HepG2 (cell line): ENCODE results near the gene SALL2. TPM values are rescaled to one million over a fixed set of nuclear protein-coding genes. Genes with fewer than 3 reads are reported as not detected.

Source experiments
- ATAC-seq: fragments of 200-7000 bp; cut with Tn5 transposase; 3 replicates; pipeline ENCODE4 v1.9.1; 2020; ENCODE audit warnings: mild to moderate bottlenecking, moderate library complexity
- BruUV-seq: library from RNA; stranded (reverse); fragments of 400-500 nt; replicated peaks from 2 replicates; lab custom pipeline; 2021; lab: Mats Ljungman, UMichigan
- CTCF ChIA-PET: fragments of 300-600 bp; formaldehyde crosslinking; extraction: SDS; loops from one replicate; lab custom pipeline; 2021; ENCODE audit warnings: low total read pairs, inconsistent platforms, low intra/inter-chr PET ratio; lab: Yijun Ruan, JAX
- POLR2A ChIA-PET: fragments of 350-600 bp; sonication (Branson Sonifier 250); formaldehyde crosslinking; loops from one replicate; lab custom pipeline; 2020; ENCODE audit warnings: antibody characterized with exemption, inconsistent platforms; lab: Yijun Ruan, JAX
- DNase-seq: peaks from one replicate; pipeline ENCODE4 v3.0.0-alpha.2; 2015; ENCODE audit warnings: low spot score
- FAIRE-seq: peaks from 3 replicates; lab custom pipeline; 2011; peaks lifted over from hg19 to GRCh38; lab: Jason Lieb, UNC
- H2AFZ ChIP-seq: one replicate; pipeline ENCODE4 v1.6.1; 2011; ENCODE audit warnings: low read length, inconsistent platforms
- H3K27ac ChIP-seq: fragments of 300-600 bp; 3 replicates; pipeline ENCODE4 v1.8.0; 2011; ENCODE audit warnings: mixed run types, mild to moderate bottlenecking, mixed read lengths, low read length, inconsistent platforms; ENCODE audit not compliant: insufficient read depth; ENCODE audit errors: extremely low read length
- H3K27me3 ChIP-seq, 2 experiments: fragments of 200-600 bp in 1 of 2; 2 replicates in 1 of 2; 3 replicates in 1 of 2; pipeline versions ENCODE4 v1.6.0 to v1.8.0; 2011; ENCODE audit warnings: low read length in 2 of 2, mild to moderate bottlenecking in 2 of 2, moderate library complexity in 2 of 2, inconsistent platforms in 1 of 2; ENCODE audit not compliant: insufficient read depth in 2 of 2, control insufficient read depth in 1 of 2
- H3K36me3 ChIP-seq, 2 experiments: fragments of 200-600 bp in 1 of 2; replicated peaks in 1 of 2; 2 replicates in 1 of 2; 3 replicates in 1 of 2; pipeline versions ENCODE4 v1.5.1 to v1.8.0; 2011; ENCODE audit warnings: low read length in 2 of 2, inconsistent platforms in 1 of 2; ENCODE audit not compliant: insufficient read depth in 2 of 2, control insufficient read depth in 1 of 2
- H3K4me1 ChIP-seq: 2 replicates; pipeline ENCODE4 v1.5.1; 2012; ENCODE audit warnings: low read length, inconsistent platforms; ENCODE audit not compliant: insufficient read depth
- H3K4me2 ChIP-seq: 2 replicates; pipeline ENCODE4 v1.6.0; 2011; ENCODE audit warnings: low read depth, low read length, inconsistent platforms
- H3K4me3 ChIP-seq, 3 experiments: fragments of 200-600 bp in 1 of 3; sonication (generic), shearing (Covaris generic) in 1 of 3; replicated peaks in 1 of 3; 2 replicates each; pipeline ENCODE4 v1.5.1; 2011 to 2016; ENCODE audit warnings: low read length in 3 of 3, inconsistent platforms in 2 of 3, low read depth in 2 of 3, mild to moderate bottlenecking in 2 of 3, control low read depth in 1 of 3, mixed read lengths in 1 of 3; ENCODE audit not compliant: insufficient read depth in 1 of 3
- H3K79me2 ChIP-seq: one replicate; pipeline ENCODE4 v1.6.1; 2011; ENCODE audit warnings: low read length, inconsistent platforms; ENCODE audit not compliant: insufficient read depth
- H3K9ac ChIP-seq: 2 replicates; pipeline ENCODE4 v1.6.0; 2011; ENCODE audit warnings: mild to moderate bottlenecking, low read depth, low read length, inconsistent platforms; ENCODE audit not compliant: insufficient read depth
- H3K9me3 ChIP-seq: 2 replicates; pipeline ENCODE4 v1.5.1; 2012; ENCODE audit warnings: mild to moderate bottlenecking, low read length
- H4K20me1 ChIP-seq: 2 replicates; pipeline ENCODE4 v1.6.0; 2011; ENCODE audit warnings: inconsistent platforms, mild to moderate bottlenecking, low read length, moderate library complexity; ENCODE audit not compliant: insufficient read depth
- ADNP ChIP-seq: sonication (generic); formaldehyde crosslinking; IDR thresholded peaks from 2 replicates; pipeline ENCODE4 v1.4.0; 2020; ENCODE audit warnings: missing genetic modification reagents
- BCLAF1 ChIP-seq: fragments of 450-650 bp; IDR thresholded peaks from 2 replicates; pipeline ENCODE4 v1.6.1; 2017; ENCODE audit warnings: mild to moderate bottlenecking
- CBX5 ChIP-seq: sonication (generic); formaldehyde crosslinking; IDR thresholded peaks from 2 replicates; pipeline ENCODE4 v1.4.0; 2020; ENCODE audit warnings: missing genetic modification reagents, borderline replicate concordance
- CHD4 ChIP-seq: fragments of 200-600 bp; sonication (generic); IDR thresholded peaks from 2 replicates; pipeline ENCODE4 v1.7.0; 2017; ENCODE audit warnings: mild to moderate bottlenecking, low read length, borderline replicate concordance
- GZF1 ChIP-seq: sonication (generic); formaldehyde crosslinking; IDR thresholded peaks from 2 replicates; pipeline ENCODE4 v1.5.1; 2020; ENCODE audit warnings: mild to moderate bottlenecking, missing genetic modification reagents
- HDAC1 ChIP-seq: sonication (generic); formaldehyde crosslinking; IDR thresholded peaks from 2 replicates; pipeline ENCODE4 v1.5.1; 2020; ENCODE audit warnings: mild to moderate bottlenecking, missing genetic modification reagents
- MLLT10 ChIP-seq: sonication (generic); formaldehyde crosslinking; IDR thresholded peaks from 2 replicates; pipeline ENCODE4 v1.4.0; 2020; ENCODE audit warnings: missing genetic modification reagents
- SIN3A ChIP-seq: IDR thresholded peaks from 2 replicates; pipeline ENCODE4 v1.6.1; 2011; ENCODE audit warnings: low read depth, mild to moderate bottlenecking, control low read depth, low read length, borderline replicate concordance
- SIX1 ChIP-seq: sonication (generic); formaldehyde crosslinking; IDR thresholded peaks from 2 replicates; pipeline ENCODE4 v1.4.0; 2020; ENCODE audit warnings: missing genetic modification reagents, borderline replicate concordance
- ZNF235 ChIP-seq: sonication (generic); formaldehyde crosslinking; IDR thresholded peaks from 2 replicates; pipeline ENCODE4 v1.8.1; 2023; ENCODE audit warnings: mild to moderate bottlenecking, missing genetic modification reagents, borderline replicate concordance
- ZNF280D ChIP-seq: sonication (generic); formaldehyde crosslinking; IDR thresholded peaks from 2 replicates; pipeline ENCODE4 v1.5.1; 2020; ENCODE audit warnings: mild to moderate bottlenecking, missing genetic modification reagents
- ZNF441 ChIP-seq: sonication (generic); formaldehyde crosslinking; IDR thresholded peaks from 2 replicates; pipeline ENCODE4 v1.7.0; 2021; ENCODE audit warnings: missing genetic modification reagents, borderline replicate concordance
- ZNF503 ChIP-seq: sonication (generic); formaldehyde crosslinking; IDR thresholded peaks from 2 replicates; pipeline ENCODE4 v1.4.0; 2020; ENCODE audit warnings: missing genetic modification reagents
- ZNF841 ChIP-seq: sonication (generic); formaldehyde crosslinking; IDR thresholded peaks from 2 replicates; pipeline ENCODE4 v1.8.1; 2023; ENCODE audit warnings: missing genetic modification reagents, borderline replicate concordance
- WGBS: methylation state at CpG from one replicate; pipeline ENCODE4 v1.1.6; 2017; ENCODE audit warnings: low lambda C conversion rate; 5-methylcytosine and 5-hydroxymethylcytosine counted together
- in situ Hi-C: cut with HindIII; loops from 2 replicates; pipeline ENCODE4 v1.10.0; 2017; ENCODE audit warnings: low pct_unique_long_range_greater_than_20kb; ENCODE audit not compliant: extremely low pct_ligation_motif_present
- intact Hi-C: fragments of 100-400 bp; cut with micrococcal nuclease; formaldehyde crosslinking; loops from one replicate; pipeline ENCODE4 v1.10.0; 2022; ENCODE audit not compliant: unreplicated experiment
- polyA plus RNA-seq, 8 experiments: library from polyadenylated mRNA; depleted of rRNA in 3 of 8; stranded (reverse) in 7 of 8; unstranded in 1 of 8; fragments of >200 nt; fragmentation: Illumina TruSeq in 4 of 8; extraction: Trizol in 4 of 8; gene quantifications; 2 replicates each; pipeline versions ENCODE4 v1.2.1 to v1.2.3, GENCODE V29; 2011 to 2016; ENCODE audit warnings: low read depth in 4 of 8, missing spikeins in 1 of 8, mixed read lengths in 1 of 8; ENCODE audit not compliant: insufficient read depth in 1 of 8
- total RNA-seq, 5 experiments: library from RNA; depleted of rRNA; stranded (reverse); fragments of >200 nt; fragmentation: Illumina TruSeq; extraction: Trizol; gene quantifications; 2 replicates each; pipeline ENCODE4 v1.2.3, GENCODE V29; 2016; ENCODE audit warnings: low read depth in 1 of 5

Gene SALL2
- total and polyA plus RNA-seq, 2 of the 13 experiments (the other 11 are each of a cell fraction or from before 2014, with no cell fraction given) = 4.9 to 5.8 TPM

- TF ChIP-seq MLLT10 (CRISPR knock-in tag) = no peak
- no peak for TF ChIP-seq BCLAF1
- 0 out of 2 replicates have a peak, but pooled peaks have one; percentile 40 for TF ChIP-seq SIN3A
- TF ChIP-seq SIX1 (CRISPR knock-in tag) = no peak
- TF ChIP-seq CHD4 = no peak
- no peak for TF ChIP-seq ZNF503
These were observed 9.6 kb upstream of the SALL2 start (continued) for GRCh38 chr14:21535545-21536417.

GRCh38 chr14:21534576-21534975 lies 8.4 kb upstream of the SALL2 start:
- Histone ChIP-seq H3K4me2 (no peak overlapping the region), H2AFZ (no peak overlapping the region), H3K27ac (no peak overlapping the region), H4K20me1 (no peaks in the 10 kb centered on the region), H3K4me3 (no peak overlapping the region), H3K79me2 (no peaks in the 10 kb centered on the region), H3K27me3 (peaks cover 1 to 26% of the 10 kb centered on the region in 2 experiments; a peak in 3 of 5 replicates), H3K36me3 (no peaks in the 10 kb centered on the region), H3K9ac (no peak overlapping the region), H3K4me1 (peaks cover 38% of the 10 kb centered on the region), H3K9me3 (peaks cover 9% of the 10 kb centered on the region)
- intact Hi-C loops = no loop called here
- DNase-seq = no peak
- 80% methylated on average over 4 of the region's 4 CpGs for WGBS
- ChIA-PET CTCF (no interaction called here), POLR2A (interaction anchor here (4.6 kb wide), 1 partner anchor 8 kb away, joined by 26 read pairs; the partner anchor contains the start of gene SALL2)
- BruUV-seq = no TSS peak
- no peak for ATAC-seq
- FAIRE-seq = no peak
- in situ Hi-C loops = no loop called here
- TF ChIP-seq ADNP (CRISPR knock-in tag) = no peak
- TF ChIP-seq ZNF841 (CRISPR knock-in tag) = no peak
- no peak for TF ChIP-seq ZNF235 (CRISPR knock-in tag)
- no peak for TF ChIP-seq HDAC1 (CRISPR knock-in tag)
- TF ChIP-seq GZF1 (CRISPR knock-in tag) = no peak
- no peak for TF ChIP-seq ZNF441
- TF ChIP-seq CBX5 (CRISPR knock-in tag) = no peak
- TF ChIP-seq ZNF280D (CRISPR knock-in tag) = 0 out of 2 replicates have a peak, but pooled peaks have one; percentile 52
